K562 (cell line): ENCODE measurements around the gene FAM199X. TPM values are rescaled to one million over a fixed set of nuclear protein-coding genes. Genes with fewer than 3 reads are reported as not detected.

Experiments used
- ATAC-seq: fragments of 200-7000 bp; cut with Tn5 transposase; 3 replicates; pipeline ENCODE4 v1.9.1; 2020; ENCODE audit warnings: moderate library complexity
- BruUV-seq: library from RNA; stranded (reverse); fragments of 400-500 nt; replicated peaks from 2 replicates; lab custom pipeline; 2021; lab: Mats Ljungman, UMichigan
- CTCF ChIA-PET: fragments of 300-600 bp; formaldehyde crosslinking; extraction: SDS; loops from one replicate; lab custom pipeline; 2021; ENCODE audit warnings: low intra/inter-chr PET ratio; lab: Yijun Ruan, JAX
- POLR2A ChIA-PET: fragments of 300-600, 350-650 bp; sonication (Branson Sonifier 250); formaldehyde crosslinking; extraction: SDS; loops from one replicate; lab custom pipeline; 2021; ENCODE audit warnings: antibody characterized with exemption, inconsistent platforms; lab: Yijun Ruan, JAX
- DNase-seq, 4 experiments: peaks; one replicate each; pipeline versions ENCODE4 v3.0.0 to v3.0.0-alpha.2; 2011 to 2018; ENCODE audit warnings: low spot score in 3 of 4, mixed read lengths in 3 of 4; ENCODE audit errors: extremely low read depth in 1 of 4
- FAIRE-seq: peaks from 2 replicates; lab custom pipeline; 2011; peaks lifted over from hg19 to GRCh38; lab: Jason Lieb, UNC
- H2AFZ ChIP-seq: 2 replicates; pipeline ENCODE4 v1.6.0; 2011; ENCODE audit warnings: low read depth, low read length, control low read depth, inconsistent platforms
- H3K27ac ChIP-seq: fragments of 200-600 bp; 3 replicates; pipeline ENCODE4 v1.8.0; 2011; ENCODE audit warnings: low read depth, mild to moderate bottlenecking, control low read depth, inconsistent platforms, low read length, moderate library complexity, mixed read lengths; ENCODE audit errors: extremely low read depth
- H3K27me3 ChIP-seq, 2 experiments: fragments of 300-600 bp in 1 of 2; 2 replicates in 1 of 2; 3 replicates in 1 of 2; pipeline versions ENCODE4 v1.6.0 to v1.8.0; 2011; ENCODE audit warnings: inconsistent platforms in 2 of 2, low read length in 2 of 2, mild to moderate bottlenecking in 1 of 2, mixed read lengths in 1 of 2, moderate library complexity in 1 of 2; ENCODE audit not compliant: control insufficient read depth in 2 of 2, insufficient read depth in 2 of 2
- H3K36me3 ChIP-seq: fragments of 300-600 bp; 3 replicates; pipeline ENCODE4 v1.8.0; 2011; ENCODE audit warnings: mild to moderate bottlenecking, low read length, inconsistent platforms; ENCODE audit not compliant: control insufficient read depth, insufficient read depth
- H3K4me1 ChIP-seq, 2 experiments: fragments of 200-600 bp in 1 of 2; replicated peaks in 1 of 2; 2 replicates in 1 of 2; 3 replicates in 1 of 2; pipeline versions ENCODE4 v1.5.1 to v1.8.0; 2011; ENCODE audit warnings: inconsistent platforms in 2 of 2, low read length in 2 of 2, mild to moderate bottlenecking in 1 of 2, mixed read lengths in 1 of 2, moderate library complexity in 1 of 2; ENCODE audit not compliant: control insufficient read depth in 2 of 2, insufficient read depth in 2 of 2
- H3K4me2 ChIP-seq: 2 replicates; pipeline ENCODE4 v1.6.1; 2011; ENCODE audit warnings: low read length, control low read depth, inconsistent platforms, mixed read lengths; ENCODE audit not compliant: insufficient read depth
- H3K4me3 ChIP-seq: fragments of 200-600 bp; sonication (generic), shearing (Covaris generic); 2 replicates; pipeline ENCODE4 v1.5.1; 2016; ENCODE audit warnings: control low read depth, inconsistent platforms
- H3K79me2 ChIP-seq: fragments of 200-600 bp; 3 replicates; pipeline ENCODE4 v1.8.0; 2011; ENCODE audit warnings: low read length, inconsistent platforms; ENCODE audit not compliant: control insufficient read depth, insufficient read depth
- H3K9ac ChIP-seq, 2 experiments: 2 replicates each; pipeline versions ENCODE4 v1.6.0 to v1.6.1; 2011; ENCODE audit warnings: low read depth in 2 of 2, low read length in 2 of 2, control low read depth in 1 of 2, inconsistent platforms in 1 of 2, mild to moderate bottlenecking in 1 of 2, mixed read lengths in 1 of 2; ENCODE audit not compliant: insufficient read depth in 1 of 2
- H3K9me1 ChIP-seq: one replicate; pipeline ENCODE4 v1.6.0; 2011; ENCODE audit warnings: inconsistent platforms, mild to moderate bottlenecking, low read length, moderate library complexity; ENCODE audit not compliant: control insufficient read depth, insufficient read depth
- H3K9me3 ChIP-seq: replicated peaks from 2 replicates; pipeline ENCODE4 v1.5.1; 2011; ENCODE audit warnings: low read depth, low read length, inconsistent platforms; ENCODE audit not compliant: control insufficient read depth, insufficient read depth
- H4K20me1 ChIP-seq: replicated peaks from 2 replicates; pipeline ENCODE4 v1.6.1; 2011; ENCODE audit warnings: low read length, inconsistent platforms, mixed read lengths; ENCODE audit not compliant: control insufficient read depth, insufficient read depth
- CEBPG ChIP-seq, 3 experiments: fragments of 200-800 bp in 1 of 3; sonication (Bioruptor generic) in 1 of 3; sonication (generic) in 1 of 3; formaldehyde crosslinking in 1 of 3; IDR thresholded peaks in 2 of 3; conservative IDR thresholded peaks in 1 of 3; 2 replicates each; pipeline versions ENCODE4 v1.6.1 to v1.8.0; 2016 to 2022; ENCODE audit warnings: missing compliant biosample characterization in 2 of 3, missing genetic modification characterization in 2 of 3, mild to moderate bottlenecking in 1 of 3, missing genetic modification reagents in 1 of 3
- CHCHD3 ChIP-seq: fragments of 250-450 bp; sonication (Bioruptor Pico); IDR thresholded peaks from 2 replicates; pipeline ENCODE4 v2.1.2; 2022; ENCODE audit warnings: mild to moderate bottlenecking
- HEY1 ChIP-seq: fragments of 250-450 bp; sonication (Bioruptor Pico); IDR thresholded peaks from 2 replicates; pipeline ENCODE4 v1.5.0; 2020; ENCODE audit warnings: mild to moderate bottlenecking, moderate library complexity, borderline replicate concordance
- HNRNPUL1 ChIP-seq: fragments of 200-400 bp; formaldehyde crosslinking; IDR thresholded peaks from 2 replicates; pipeline ENCODE4 v1.6.1; 2017; ENCODE audit warnings: low read length
- ILK ChIP-seq: fragments of 450-650 bp; IDR thresholded peaks from 2 replicates; pipeline ENCODE4 v1.6.1; 2016; ENCODE audit warnings: missing genetic modification characterization, low read depth, mild to moderate bottlenecking, missing compliant biosample characterization, moderate library complexity, borderline replicate concordance
- POLR2G ChIP-seq: fragments of 200-400 bp; formaldehyde crosslinking; IDR thresholded peaks from 2 replicates; pipeline ENCODE4 v1.6.1; 2017; ENCODE audit warnings: low read depth, mild to moderate bottlenecking, antibody characterized with exemption, low read length, moderate library complexity
- PTRF ChIP-seq: fragments of 450-650 bp; IDR thresholded peaks from 2 replicates; pipeline ENCODE4 v1.6.1; 2016; ENCODE audit warnings: mild to moderate bottlenecking, missing genetic modification characterization, missing compliant biosample characterization
- RBM15 ChIP-seq: fragments of 200-400 bp; formaldehyde crosslinking; IDR thresholded peaks from 2 replicates; pipeline ENCODE4 v1.6.1; 2018; ENCODE audit warnings: mild to moderate bottlenecking, low read length, moderate library complexity; ENCODE audit not compliant: insufficient read depth
- RBM25 ChIP-seq: fragments of 200-400 bp; formaldehyde crosslinking; IDR thresholded peaks from 2 replicates; pipeline ENCODE4 v1.6.1; 2018; ENCODE audit warnings: low read length, low read depth, moderate library complexity; ENCODE audit not compliant: severe bottlenecking
- SREBF2 ChIP-seq: sonication (generic); formaldehyde crosslinking; IDR thresholded peaks from 2 replicates; pipeline ENCODE4 v1.4.0; 2020; ENCODE audit warnings: mild to moderate bottlenecking, missing genetic modification reagents
- XRCC5 ChIP-seq: fragments of 200-400 bp; formaldehyde crosslinking; IDR thresholded peaks from 2 replicates; pipeline ENCODE4 v1.6.1; 2017; ENCODE audit warnings: low read depth, mild to moderate bottlenecking, low read length
- ZNF408 ChIP-seq: fragments of 250-450 bp; sonication (Bioruptor Pico); IDR thresholded peaks from 2 replicates; pipeline ENCODE4 v1.4.0; 2020; ENCODE audit warnings: low read depth, mild to moderate bottlenecking, moderate library complexity
- ZNF445 ChIP-seq: fragments of 250-450 bp; sonication (Bioruptor Pico); IDR thresholded peaks from 2 replicates; pipeline ENCODE4 v1.4.0; 2020; ENCODE audit warnings: low read depth, mild to moderate bottlenecking, moderate library complexity
- ZNF764 ChIP-seq: fragments of 250-450 bp; sonication (Bioruptor Pico); IDR thresholded peaks from 2 replicates; pipeline ENCODE4 v1.4.0; 2020; ENCODE audit warnings: low read depth, mild to moderate bottlenecking, moderate library complexity
- WGBS: fragments of 100-300 bp; shearing (Covaris generic); methylation state at CpG from one replicate; pipeline ENCODE4 v1.1.6; 2016; ENCODE audit warnings: low coverage, mixed read lengths; ENCODE audit not compliant: insufficient coverage; ENCODE audit errors: missing lambda C conversion rate; 5-methylcytosine and 5-hydroxymethylcytosine counted together
- in situ Hi-C: fragments of 300-500 bp; cut with MboI; formaldehyde crosslinking; loops from 4 replicates; pipeline ENCODE4 v1.15.0; 2018; ENCODE audit warnings: inconsistent platforms, mixed read lengths
- intact Hi-C: fragments of 100-400 bp; cut with micrococcal nuclease; formaldehyde crosslinking; loops from 2 replicates; pipeline ENCODE4 v1.14.2; 2022
- polyA plus RNA-seq, 8 experiments: library from polyadenylated mRNA; depleted of rRNA in 4 of 8; stranded (reverse) in 5 of 8; unstranded in 3 of 8; fragments of >200 nt; fragmentation: Nextera tagmentation in 2 of 8; fragmentation: Illumina TruSeq in 1 of 8; extraction: Ambion mirVana in 2 of 8; extraction: Trizol in 1 of 8; gene quantifications; 2 replicates each; pipeline versions ENCODE4 v1.2.1 to v1.2.3, GENCODE V29; 2011 to 2014; ENCODE audit warnings: inconsistent platforms in 1 of 8, missing spikeins in 1 of 8
- total RNA-seq, 7 experiments: library from RNA; depleted of rRNA in 6 of 7; stranded (reverse); fragments of >200 nt in 6 of 7; fragmentation: Illumina TruSeq in 2 of 7; extraction: Trizol in 2 of 7; gene quantifications; 2 replicates each; pipeline versions ENCODE4 v1.2.1 to v1.2.3, GENCODE V29; 2011 to 2021; ENCODE audit warnings: low replicate concordance in 1 of 7

FAM199X gene
- total and polyA plus RNA-seq, 9 of the 15 experiments (the other 6 are each of a cell fraction or from before 2014, with no cell fraction given): 4.6 to 22.2 (median 13.7) TPM

GRCh38 chrX:104189837-104190236 lies 23.6 kb downstream of the FAM199X start:
- no peaks in the 10 kb centered on the region for H3K9me3 ChIP-seq
- WGBS: 71% methylated on average over 5 of the region's 5 CpGs
- intact Hi-C loops: loop anchor here (5.0 kb wide), 1 partner anchor 82 kb away; no protein-coding TSS in a partner anchor
- ChIA-PET POLR2A (no interaction called here), CTCF (no interaction called here)
- DNase-seq: no peak
- in situ Hi-C loops: no loop called here
- ATAC-seq: no peak
- no peak overlapping the region for H3K27ac ChIP-seq
- no peak overlapping the region for H3K9ac ChIP-seq
- no peaks in the 10 kb centered on the region for H3K4me1 ChIP-seq
- no peaks in the 10 kb centered on the region for H3K79me2 ChIP-seq
- H3K27me3 ChIP-seq: no peaks in the 10 kb centered on the region
- no peak for FAIRE-seq
- no peak overlapping the region for H3K4me3 ChIP-seq
- H2AFZ ChIP-seq: no peak overlapping the region
- TF ChIP-seq RBM25 (no peak), XRCC5 (no peak), CHCHD3 (CRISPR knock-in tag) (no peak), ZNF408 (CRISPR knock-in tag) (no peak), CEBPG (CRISPR knock-in tag; IDR thresholded peaks at IDR 0.05) (no peak), CEBPG (tag; conservative IDR thresholded peaks at IDR 0.05 in 1 of 2, IDR thresholded peaks at IDR 0.05 in 1 of 2) (no peak), SREBF2 (CRISPR knock-in tag) (no peak), HEY1 (CRISPR knock-in tag) (no peak), HNRNPUL1 (no peak), ZNF764 (CRISPR knock-in tag) (no peak), PTRF (no peak), ILK (tag) (no peak), POLR2G (no peak), ZNF445 (CRISPR knock-in tag) (no peak), RBM15 (no peak)
- H4K20me1 ChIP-seq: no peaks in the 10 kb centered on the region
- peaks cover 65% of the 10 kb centered on the region; the same call in 2 of the 3 replicates for H3K36me3 ChIP-seq
- no TSS peak for BruUV-seq
- no peak overlapping the region for H3K4me2 ChIP-seq
- no peaks in the 10 kb centered on the region for H3K9me1 ChIP-seq
